ENCODE results near the gene PCYT2.

The PCYT2 gene

DNA sequence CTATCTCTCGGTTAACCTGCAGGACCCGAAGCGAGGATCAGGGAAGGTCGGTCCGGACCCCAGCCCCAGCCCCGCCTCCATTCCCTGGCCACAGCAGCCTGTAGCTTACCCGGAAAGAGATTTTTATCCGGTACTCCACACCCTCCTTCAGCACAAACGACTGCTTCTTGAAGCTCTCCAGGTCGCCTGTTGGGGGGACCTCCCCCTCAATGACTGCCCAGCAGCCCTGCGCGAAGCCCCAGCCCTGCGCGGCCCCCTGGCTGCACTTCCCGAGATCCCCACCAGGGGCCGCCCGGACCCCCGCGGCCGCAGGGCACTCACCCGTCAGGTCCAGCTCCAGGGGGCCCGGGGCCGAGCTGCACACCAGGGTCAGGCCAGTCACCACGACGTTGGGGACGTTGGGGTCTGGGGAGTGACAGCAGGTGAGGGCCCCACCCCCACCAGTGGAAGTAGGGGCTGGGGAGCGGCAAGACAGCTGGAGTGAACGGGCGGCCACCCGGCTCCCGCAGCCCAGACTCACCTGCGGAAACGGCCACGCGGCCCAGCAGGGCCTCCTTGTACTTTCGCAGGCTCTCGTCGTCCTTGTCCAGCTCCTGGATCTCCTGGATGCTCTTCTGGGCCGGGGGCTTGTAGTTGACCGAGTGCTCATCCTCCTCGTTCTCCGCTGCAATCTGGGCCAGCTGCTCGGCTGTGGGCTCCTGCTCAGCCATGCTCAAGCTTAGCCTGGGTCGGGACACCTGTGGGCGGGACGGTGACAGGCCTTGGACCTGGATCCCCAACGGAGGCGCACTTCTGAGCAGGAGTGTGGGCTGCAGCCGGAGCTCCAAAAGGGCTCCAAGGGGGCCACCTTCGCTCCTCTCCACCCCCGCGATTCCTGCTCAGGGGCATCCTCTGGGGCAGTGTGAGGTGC is 41.7 kb downstream of the PCYT2 start:
- peak in 2 of 4 experiments; percentile 24 to 28 for DNase-seq

DNA sequence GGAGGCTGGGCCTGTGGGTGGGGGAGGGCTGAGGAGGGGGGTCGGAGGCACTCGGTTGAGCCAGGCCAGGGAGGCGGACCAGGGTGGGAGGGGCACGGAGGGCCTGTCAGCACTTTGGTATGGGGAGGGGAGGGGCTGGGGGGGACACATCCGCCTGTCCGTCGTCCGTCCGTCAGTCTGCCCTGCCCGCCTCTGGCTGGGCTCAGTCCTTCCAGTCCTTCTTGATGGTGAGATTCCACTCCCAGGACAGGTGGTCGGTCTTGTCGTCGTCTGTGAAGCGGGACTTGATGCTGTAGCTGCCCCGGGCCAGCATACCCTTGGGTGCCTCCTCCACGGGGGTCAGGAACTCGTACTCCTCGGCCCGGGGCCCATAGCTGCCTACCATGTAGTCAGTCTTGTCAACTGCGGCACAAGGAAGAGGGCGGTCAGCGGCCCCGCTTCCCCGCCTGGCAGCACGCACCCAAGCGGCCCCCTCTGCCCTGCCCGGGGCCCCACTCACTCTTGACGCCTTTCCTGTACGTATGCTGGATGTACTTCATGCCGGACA is 42.5 kb downstream of the PCYT2 start:
- no peak for DNase-seq

DNA sequence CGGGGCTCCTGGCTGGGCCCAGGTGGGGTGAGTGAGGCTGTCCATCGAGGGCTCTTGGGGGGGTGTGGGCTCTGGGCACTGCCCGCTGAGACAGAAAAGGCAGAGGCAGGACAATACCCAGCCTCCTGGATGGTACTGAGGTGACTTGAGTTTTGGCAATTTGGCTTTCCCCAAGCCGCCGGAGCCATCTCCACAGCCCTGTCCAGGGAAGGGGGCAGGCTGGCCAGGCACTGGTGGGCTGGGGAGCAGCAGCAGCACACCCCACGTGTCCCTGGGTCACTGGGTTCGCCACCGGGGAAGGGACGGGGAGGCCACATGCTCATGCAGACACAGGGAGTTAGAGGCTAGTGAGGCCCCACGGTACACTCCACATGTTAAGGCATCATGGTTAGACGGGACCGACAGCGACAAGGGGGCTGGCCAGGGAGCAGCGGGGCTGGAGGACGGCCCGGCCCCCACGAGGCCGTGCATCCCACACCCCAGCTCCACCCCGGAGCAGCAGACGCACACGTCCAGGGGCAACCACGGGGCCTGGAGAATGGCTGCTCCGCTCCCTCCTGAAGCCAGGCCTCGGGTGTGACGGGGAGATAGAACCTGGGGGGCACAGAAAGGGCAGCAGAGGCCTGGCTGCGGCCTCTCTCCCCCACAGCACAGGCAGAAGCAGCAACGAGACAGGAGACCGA is 43.1 kb downstream of the PCYT2 start:
- no peak for DNase-seq

DNA sequence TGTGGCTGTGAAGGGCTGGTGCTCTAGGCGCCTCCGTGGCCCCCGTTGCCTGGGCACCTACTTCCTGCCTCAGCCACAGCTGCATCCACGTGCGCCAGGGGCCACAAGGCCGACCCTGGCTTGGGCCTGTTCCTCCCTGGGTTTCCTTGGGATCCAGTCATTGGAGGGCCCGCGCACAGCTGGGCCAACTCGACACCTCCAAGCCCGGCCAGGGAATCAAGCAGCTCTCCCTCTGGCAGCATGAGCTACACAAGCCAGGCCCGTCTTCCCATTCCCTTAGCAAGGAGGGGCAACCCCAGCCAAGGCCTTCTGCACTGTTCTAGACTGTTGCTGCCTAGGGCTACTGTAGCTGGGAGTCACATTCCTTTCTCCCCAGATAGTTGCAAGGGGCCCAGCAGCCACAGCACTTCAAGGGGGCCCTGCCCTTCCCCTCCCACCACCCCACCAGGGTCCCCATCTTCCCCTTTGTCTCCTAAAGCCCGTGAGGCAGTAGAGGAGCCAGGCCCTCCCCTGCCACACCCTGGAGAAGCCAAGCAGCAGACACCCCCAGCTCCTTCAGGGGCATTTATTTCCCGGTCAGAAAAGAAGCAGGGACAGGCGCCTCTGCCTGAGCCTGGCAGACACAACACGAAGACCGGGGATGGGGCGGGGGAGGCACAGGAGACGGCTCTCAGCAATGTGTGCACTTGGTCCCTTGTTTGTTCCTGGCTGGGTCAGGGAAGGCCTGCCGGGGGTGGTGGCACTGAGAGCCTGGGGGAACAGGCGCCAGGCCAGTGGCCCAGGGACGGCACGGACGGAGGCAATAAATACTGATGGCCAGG is 43.8 kb downstream of the PCYT2 start:
- DNase-seq, result no peak

DNA sequence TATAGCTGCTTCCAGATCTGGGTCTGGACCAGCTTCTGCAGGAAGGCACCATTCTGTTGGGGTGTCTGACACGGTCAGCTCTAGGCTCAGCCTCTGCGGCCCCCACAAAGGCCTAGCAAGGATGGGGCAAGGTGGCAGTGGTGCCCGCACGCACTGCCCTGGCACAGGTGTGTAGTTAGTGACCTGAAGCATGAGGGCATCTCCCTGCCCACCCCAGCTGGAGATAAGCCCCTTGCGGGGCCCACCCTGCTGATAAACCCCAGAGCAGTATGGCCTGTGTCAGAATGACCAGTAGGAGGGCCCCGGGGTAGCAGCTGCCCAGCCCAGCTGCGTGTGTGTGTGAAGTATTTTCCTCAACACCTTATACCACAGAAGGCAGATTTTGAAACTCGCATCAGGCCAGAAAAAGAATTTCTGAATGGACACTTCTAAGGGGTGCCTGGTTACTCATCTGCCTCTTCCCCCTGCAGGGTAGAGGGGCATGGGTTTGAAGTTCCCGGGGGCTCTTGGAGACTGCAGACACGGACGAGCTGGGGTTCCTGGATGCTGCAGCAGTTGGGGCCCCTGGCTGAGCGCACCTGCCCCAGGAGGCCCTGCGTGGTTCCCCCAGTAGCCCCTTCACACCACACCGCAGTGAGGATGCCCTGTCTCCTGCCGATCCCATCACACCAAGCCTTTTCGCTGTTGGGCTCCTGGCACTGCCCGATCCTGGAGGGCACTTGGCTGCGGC is 44.6 kb downstream of the PCYT2 start:
- DNase-seq, result no peak

DNA sequence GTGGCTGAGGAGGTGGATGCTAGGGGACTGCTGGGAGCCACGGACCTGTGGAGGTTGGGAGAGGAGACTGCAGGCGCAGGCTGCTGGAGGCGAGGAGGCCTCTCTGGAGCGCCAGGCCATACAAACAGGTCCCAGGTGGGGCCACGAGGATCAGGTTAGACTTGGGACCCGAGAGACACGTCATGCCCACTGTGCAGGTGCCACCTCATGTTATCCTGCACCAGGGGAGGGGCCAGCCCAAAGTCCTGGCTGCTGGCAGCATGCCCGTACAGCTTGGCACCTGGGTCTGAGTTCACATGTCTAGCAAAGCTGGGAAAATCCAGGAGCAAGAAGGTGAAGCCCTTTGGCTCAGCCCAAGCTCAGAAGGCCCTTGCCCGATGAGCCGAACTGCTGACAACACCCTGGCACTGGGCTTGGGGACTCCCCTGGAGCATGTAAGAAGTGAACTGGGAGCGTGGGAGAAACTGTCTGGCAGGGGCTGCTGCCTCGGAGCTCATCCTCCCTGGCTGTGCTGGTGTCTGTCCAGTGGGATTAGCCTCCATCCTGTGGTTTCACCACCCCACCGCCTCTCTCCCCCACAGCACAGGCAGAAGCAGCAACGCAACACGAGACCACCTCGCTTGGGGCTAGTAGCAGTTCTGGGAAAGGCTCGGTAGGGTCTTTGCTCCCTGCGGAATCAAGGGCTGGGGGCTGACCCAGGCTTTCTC is 45.3 kb downstream of the PCYT2 start:
- DNase-seq, result no peak

DNA sequence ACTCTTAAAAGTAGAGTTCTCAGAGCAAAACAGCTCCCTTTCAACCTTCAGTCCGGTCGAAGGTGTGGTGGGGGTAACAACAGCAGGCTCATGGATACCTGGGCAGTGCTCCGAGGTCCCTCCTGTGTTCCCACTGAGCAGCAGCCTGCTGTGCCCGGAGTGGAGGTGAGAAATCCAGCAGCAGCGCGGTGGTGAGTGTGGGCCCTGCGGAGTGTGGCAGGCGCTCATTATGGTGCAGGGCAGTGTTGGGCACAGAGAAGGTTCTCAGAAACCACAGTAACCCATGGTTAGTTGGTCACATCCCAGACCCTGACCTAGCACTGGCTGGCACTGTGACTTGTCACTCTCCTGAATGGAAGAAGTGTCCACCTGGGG is 45.9 kb downstream of the PCYT2 start:
- DNase-seq, result no peak

DNA sequence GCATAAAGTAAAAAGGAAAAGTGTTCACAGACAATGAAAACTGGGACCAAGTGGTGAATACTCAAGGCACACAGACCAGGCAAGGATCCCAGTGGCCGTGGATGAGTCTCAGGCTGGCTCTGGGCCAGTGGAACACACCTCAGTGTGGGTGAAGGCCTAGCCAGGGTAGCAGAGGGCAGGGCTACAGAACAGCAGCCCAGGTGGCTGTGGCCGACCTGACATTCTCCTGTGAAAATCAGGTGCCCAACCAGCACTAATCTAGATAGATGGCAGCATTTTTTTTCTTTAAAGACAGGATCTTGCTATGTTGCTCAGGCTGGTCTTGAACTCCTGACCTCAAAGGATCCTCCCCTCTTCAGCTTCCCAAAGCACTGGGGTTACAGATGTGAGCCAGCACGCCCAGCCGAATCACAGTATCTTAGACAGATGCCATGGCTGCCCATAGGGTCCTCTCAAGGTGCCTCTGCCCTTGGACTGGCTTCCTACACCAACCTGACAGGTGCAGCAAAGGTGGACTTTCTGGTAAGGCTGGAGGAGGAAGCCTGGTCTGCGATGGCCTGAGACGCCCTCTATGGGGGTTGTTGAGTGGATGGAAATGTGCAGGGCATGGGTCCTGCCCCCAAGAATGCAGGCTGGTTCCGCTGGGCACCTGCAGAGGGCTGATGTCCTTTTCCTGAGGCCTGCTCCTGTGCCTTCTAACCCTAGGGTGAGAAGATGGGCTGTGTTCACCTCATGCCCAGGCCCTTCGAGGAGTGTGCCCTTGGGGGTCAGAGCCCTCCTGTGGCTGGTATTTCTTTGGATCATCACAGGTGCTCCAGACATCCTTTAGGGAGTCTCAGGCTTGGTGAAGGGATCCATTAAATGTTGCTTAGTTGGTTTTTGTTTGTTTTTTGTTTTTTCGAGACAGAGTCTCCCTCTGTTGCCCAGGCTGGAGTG is 47.1 kb downstream of the PCYT2 start:
- DNase-seq, result no peak

DNA sequence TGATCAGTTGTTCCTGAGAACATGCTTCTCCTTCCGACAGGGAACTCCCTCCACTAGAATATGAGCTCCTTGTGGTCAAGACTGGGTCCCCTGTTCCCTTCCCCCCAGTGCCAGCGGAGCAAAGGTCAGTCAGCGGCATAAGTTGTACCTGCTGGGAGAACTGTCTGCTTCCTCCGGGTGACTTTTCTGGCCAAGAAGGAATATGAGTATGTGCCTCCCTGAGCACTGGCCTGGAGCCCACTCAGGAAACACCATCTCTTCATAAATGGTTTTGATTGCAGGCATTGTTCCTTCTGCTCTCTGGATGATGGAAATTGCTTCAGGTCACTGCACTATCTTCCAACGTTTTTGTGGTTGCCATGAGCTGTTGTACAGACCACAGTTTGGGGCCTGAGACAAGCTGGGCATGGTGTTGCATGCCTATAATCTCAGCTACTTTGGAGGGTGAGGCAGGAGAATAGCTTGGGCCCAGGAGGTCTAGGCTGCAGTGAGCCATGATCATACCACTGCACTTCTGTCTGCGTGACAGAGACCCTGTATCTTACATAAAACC is 48.0 kb downstream of the PCYT2 start:
- no peak for DNase-seq

DNA sequence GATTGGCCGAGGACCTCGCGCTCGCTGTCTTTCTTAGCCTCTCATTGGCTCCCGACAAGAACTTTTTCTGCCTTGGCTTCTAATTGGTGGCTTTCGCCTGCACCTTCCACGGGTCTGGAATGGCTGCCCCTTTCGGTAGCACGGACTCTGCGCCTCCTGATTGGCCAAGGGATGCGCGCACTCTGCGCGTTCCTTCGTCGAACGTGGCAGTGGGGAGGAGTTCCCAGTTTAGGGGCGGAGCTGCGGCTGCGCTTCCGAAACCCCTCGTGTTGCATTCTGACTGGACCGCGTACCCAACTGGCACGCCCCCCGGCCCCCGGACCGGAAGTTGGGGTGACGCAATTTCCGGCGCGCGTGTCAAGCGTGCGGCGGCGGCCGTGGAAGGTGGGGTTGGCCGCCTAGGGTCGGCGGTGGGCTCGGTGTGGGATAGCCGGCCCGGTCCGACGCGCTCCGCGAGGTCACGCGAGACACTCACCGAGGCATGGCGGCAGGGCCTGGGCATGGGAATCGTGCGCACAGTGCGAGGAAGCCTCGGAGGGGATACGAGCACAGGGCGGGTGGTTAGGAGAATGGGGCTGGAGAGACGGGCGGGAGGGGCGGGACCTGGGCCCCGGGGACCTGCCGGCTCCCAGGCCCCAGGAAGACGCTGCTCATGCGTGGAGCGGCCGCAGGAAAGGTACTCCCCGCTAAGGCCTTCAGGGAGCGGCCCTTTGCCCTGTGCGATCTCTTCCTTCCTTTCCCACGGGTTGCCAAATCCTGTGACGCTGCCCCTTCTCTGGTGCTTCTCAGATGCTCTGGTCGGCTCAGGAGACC is 50.2 kb downstream of the PCYT2 start:
- DNase-seq, result peak; percentile 99 to 100 (median 100)

DNA sequence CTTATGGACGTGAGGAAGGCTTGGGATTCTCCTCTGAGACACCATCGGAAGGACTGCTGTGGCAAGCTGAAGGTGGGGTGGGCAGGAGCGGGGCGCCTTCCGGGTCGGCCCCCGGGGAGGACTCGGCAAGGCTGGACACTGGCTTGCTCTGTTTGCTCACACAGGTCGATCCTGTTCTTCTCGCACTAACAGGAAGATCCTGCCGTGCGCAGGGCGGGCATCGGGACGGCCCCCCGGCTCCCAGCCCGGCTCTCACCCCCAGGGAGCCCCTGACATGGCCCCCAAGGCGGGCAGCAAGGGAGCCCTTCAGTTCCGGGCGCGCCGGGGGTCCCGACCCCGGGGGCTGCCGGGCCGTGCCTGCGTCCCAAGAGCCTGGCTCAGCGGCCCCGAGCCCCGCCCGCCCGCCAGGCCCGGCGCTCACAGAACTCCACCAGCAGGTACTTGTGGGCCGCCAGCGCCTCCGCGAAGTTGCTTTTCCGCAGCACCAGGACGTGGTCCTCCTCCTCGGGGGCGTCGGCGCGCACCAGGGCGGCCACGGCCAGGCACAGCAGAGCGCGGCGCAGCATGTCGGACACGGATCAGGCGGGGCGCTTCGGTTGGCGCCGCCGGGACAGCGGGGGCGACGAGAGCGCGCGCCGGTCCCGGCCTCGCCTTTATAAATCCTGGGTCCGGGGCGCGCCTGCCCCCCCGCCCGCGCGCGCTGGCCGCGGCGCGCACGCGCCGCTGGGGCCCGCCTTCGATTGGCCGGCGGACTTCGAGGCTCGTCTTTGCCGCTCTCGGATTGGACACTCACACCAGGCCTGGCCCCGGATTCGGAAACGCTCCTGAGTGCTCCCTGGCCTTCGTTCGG is 51.1 kb downstream of the PCYT2 start, which contains the start of gene P4HB:
TSS of gene P4HB (minus strand) at position 630 of the 850 bp plus-strand sequence. CDS start at position 566, 64 bp downstream.
- peak in 3 of 4 experiments; percentile 100 for DNase-seq

DNA sequence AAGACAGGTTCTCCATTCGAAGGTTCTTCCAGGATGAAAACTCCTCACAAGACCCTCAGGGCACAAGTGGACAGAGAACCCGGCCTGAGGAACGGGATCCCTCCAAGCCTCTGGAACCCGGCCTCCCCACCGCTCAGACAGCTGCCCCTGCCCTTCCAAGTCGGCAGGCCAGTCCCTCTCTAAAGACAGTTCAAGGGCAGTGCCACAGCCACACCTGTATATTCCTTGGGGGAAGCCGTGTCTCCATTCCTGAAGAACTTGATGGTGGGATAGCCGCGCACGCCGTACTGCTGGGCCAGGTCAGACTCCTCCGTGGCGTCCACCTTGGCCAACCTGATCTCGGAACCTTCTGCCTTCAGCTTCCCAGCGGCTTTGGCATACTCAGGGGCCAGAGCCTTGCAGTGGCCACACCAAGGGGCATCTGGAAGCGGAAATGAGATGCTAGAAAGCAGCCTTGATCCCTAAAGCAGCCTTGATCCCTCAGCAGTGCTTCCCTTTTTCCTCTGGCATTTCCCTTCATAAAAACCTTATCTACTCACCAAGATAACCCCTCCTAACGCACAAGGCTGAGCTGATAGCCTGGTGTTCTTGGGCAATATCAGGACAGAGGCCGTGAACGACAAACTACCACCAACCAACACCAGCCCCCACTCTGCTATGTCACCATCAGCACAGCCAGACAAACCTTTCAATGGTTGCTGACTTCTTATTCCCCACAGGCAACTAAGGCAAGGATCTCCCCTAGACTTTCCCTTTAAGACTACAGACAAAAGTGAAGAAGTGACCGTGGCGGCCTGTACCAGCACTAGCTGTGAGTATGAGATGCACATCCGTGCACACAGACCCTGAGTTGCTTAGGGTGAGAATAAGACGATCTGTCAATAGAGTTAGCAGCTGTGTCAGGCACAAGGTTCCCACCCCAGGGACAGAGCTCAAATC is 52.0 kb downstream of the PCYT2 start:
- no peak for DNase-seq

DNA sequence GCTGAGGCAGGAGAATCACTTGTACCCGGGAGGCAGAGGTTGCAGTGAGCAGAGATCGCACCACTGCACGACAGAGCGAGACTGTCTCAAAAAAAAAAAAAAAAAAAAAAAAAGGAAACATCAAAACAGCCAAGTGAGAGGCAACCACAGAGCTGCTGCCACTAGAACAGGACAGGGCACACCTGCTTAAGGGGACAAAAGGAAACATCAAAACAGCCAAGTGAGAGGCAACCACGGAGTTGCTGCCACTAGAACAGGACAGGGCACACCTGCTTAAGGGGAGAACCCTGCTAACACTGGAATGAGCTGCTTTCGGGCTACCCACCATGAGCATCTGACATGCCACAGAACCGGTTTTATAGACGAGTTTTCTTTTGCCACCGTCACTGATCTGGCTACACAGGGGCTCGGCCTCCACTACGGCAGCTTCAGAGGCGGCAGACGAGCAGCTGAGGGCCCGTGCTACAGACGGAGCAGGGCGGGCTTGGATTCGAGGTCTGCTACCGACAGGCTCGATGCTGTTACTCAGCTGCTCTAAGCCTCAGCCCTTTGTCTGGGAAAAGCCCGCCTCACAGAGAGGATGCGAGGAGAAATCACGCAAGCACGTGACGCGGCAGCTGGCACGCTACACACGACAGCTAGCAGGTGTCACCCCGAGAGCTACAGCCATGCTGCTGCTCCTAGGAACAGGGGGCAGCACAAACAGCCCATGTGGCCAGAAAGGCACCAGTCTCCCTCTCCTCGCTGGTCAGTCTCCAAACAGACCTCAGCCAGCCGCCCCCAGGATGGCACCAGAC is 52.8 kb downstream of the PCYT2 start:
- DNase-seq, result no peak

DNA sequence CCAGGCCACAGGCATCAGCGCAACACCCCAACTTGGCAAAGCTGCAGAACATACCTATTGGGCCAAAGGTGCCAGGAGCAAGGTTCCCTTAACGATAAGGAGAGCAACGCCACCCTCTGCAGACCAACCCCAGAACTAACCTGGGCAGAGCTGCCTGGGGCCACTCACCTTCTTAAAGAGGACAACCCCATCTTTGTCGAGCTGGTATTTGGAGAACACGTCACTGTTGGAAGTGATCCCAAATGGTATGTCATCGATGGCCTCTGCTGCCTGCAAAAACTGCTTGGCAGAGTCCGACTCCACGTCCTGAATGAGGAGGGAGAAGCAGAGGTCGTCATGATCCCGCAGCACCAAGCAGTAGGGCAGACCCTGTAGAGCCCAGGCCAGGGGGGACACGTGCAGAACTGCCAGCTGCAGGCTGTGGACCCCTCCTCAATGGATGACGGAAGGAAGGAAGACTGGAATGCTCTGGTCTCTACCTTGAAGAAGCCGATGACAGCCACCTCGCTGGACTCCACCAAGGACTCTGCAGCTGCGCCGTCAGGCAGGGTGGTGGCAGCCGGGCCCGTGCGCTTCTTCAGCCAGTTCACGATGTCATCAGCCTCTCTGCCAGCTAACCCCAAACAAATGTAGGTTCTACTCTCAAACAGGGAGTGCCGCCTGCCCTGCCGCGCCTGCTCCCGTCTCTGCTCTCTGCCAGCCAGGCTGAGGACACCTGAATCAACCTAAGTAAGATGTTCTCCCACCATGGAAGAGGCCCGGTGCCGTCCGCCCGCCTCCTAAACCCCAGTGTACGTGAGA is 56.0 kb downstream of the PCYT2 start:
- no peak for DNase-seq

DNA sequence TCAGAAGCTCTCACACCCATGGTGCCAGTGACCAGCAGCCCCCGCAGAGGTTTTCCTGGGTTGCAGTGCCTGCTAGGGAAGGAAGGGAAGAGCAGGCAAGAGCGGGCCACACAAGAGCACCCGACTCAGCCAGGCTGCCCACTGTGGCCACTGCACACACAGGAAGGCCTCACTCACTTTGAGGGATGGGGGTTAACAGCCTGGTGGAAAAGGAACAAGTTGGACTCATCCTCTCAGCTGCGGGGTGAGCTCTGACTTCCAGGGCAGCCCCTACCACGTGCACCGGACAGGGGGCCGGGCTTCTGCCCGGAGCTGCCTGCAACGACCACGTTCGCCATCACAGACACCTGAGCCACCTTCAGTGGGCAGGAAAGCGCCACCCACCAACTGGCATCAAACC is 59.0 kb downstream of the PCYT2 start:
- no peak for DNase-seq
